ENCODE results near the gene UNC13D.

DNA sequence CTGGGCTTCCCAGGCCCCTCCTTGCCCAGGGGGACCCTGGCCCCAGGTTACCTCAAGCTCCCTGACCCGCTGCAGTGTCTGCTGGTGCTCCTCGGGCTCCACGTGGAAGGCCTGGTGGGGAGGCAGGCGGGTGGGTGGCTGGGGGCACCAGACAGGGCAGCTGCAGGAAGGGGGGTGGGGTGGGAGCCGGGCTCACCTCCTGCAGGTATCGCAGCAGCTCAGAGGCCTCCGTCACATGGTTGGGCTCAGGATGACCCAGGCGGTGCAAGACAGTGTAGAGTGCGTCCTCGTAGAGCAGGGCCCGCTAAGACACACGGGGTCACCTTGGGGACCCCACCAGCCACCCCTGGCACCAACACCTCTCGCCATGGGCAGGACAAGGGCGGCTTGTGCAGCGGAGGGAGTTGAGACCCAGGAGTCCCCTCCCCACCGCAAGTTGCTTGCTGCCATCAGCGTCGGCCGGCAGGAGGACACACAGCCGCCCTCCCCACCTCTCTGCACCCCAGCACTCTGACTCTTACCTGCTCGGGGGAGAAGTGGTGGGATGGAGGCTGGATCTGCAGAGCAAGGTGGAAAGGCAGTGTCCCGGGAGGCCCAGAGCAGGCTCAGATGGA, 1.1 kb downstream of the UNC13D start:
- TF ChIP-seq, protein P1, sequence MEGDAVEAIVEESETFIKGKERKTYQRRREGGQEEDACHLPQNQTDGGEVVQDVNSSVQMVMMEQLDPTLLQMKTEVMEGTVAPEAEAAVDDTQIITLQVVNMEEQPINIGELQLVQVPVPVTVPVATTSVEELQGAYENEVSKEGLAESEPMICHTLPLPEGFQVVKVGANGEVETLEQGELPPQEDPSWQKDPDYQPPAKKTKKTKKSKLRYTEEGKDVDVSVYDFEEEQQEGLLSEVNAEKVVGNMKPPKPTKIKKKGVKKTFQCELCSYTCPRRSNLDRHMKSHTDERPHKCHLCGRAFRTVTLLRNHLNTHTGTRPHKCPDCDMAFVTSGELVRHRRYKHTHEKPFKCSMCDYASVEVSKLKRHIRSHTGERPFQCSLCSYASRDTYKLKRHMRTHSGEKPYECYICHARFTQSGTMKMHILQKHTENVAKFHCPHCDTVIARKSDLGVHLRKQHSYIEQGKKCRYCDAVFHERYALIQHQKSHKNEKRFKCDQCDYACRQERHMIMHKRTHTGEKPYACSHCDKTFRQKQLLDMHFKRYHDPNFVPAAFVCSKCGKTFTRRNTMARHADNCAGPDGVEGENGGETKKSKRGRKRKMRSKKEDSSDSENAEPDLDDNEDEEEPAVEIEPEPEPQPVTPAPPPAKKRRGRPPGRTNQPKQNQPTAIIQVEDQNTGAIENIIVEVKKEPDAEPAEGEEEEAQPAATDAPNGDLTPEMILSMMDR (conservative IDR thresholded peaks at IDR 0.05; ENCODE audit: low read length), result no peak
- TF ChIP-seq EZH2phosphoT487 (IDR thresholded peaks at IDR 0.05; ENCODE audit: borderline replicate concordance, low read depth, low read length), result no peak

All from OCI-LY7 (cell line).